NCI-H2196 treated with DMSO at 0.1 percent for 48 hours (cell line): Measurements from ENCODE around the gene CFAP251.
"Not testable (repeated sequence)": the region's sequence is repeated elsewhere in the genome, so short reads cannot be mapped to it uniquely, and the experiment has no call there.

Source experiments
- DNase-seq: peaks from one replicate; lab custom pipeline; 2025; ENCODE audit not compliant: unreplicated experiment; lab: John Stamatoyannopoulos, UW

Gene CFAP251

GRCh38 chr12:122024132-122024785, 105.9 kb downstream of the CFAP251 start:
- no peak for DNase-seq

GRCh38 chr12:122026706-122027333, 108.4 kb downstream of the CFAP251 start:
- DNase-seq: no peak

- no peak for DNase-seq
These were observed 109.9 kb downstream of the CFAP251 start for GRCh38 chr12:122028165-122028904.

GRCh38 chr12:122028905-122029560, 110.6 kb downstream of the CFAP251 start:
- DNase-seq: no peak

GRCh38 chr12:122029620-122030423, 111.4 kb downstream of the CFAP251 start:
- DNase-seq: no peak

- no peak for DNase-seq
These were observed 112.1 kb downstream of the CFAP251 start for GRCh38 chr12:122030424-122031035.

GRCh38 chr12:122031342-122032216, 113.2 kb downstream of the CFAP251 start:
- DNase-seq: no peak

GRCh38 chr12:122032580-122032979, 114.2 kb downstream of the CFAP251 start:
- no peak for DNase-seq

- DNase-seq: no peak
These were observed 116.9 kb downstream of the CFAP251 start for GRCh38 chr12:122035292-122035691.

GRCh38 chr12:122036153-122036552, 117.8 kb downstream of the CFAP251 start:
- no peak for DNase-seq

- no peak for DNase-seq
These were observed 122.4 kb downstream of the CFAP251 start for GRCh38 chr12:122040579-122041386.

- not testable (repeated sequence) for DNase-seq
These were observed 123.1 kb downstream of the CFAP251 start for GRCh38 chr12:122041458-122041857.

- DNase-seq: no peak
These were observed 124.5 kb downstream of the CFAP251 start for GRCh38 chr12:122042910-122043309.

- DNase-seq: no peak
These were observed 125.1 kb downstream of the CFAP251 start for GRCh38 chr12:122043476-122043875.

GRCh38 chr12:122045262-122045661, 126.9 kb downstream of the CFAP251 start:
- no peak for DNase-seq

- no peak for DNase-seq
These were observed 127.8 kb downstream of the CFAP251 start for GRCh38 chr12:122046145-122046544.

- no peak for DNase-seq
These were observed 129.8 kb downstream of the CFAP251 start for GRCh38 chr12:122048151-122048550.

- no peak for DNase-seq
These were observed 131.4 kb downstream of the CFAP251 start for GRCh38 chr12:122049827-122050226.

- DNase-seq: no peak
These were observed 132.3 kb downstream of the CFAP251 start for GRCh38 chr12:122050706-122051105.
